HG03095 (cell line): ENCODE results near the gene TOMM22.
A peak's percentile ranks its signal among the peaks of the same experiment; 100 is the strongest.
"Not testable (repeated sequence)": the region's sequence is repeated elsewhere in the genome, so short reads cannot be mapped to it uniquely, and the experiment has no call there.

Experiments used
- ATAC-seq: cut with Tn5 transposase; IDR thresholded peaks from one replicate; pipeline ENCODE4 v1.9.1; 2021; ENCODE audit warnings: moderate library complexity; ENCODE audit not compliant: unreplicated experiment

Gene TOMM22

DNA sequence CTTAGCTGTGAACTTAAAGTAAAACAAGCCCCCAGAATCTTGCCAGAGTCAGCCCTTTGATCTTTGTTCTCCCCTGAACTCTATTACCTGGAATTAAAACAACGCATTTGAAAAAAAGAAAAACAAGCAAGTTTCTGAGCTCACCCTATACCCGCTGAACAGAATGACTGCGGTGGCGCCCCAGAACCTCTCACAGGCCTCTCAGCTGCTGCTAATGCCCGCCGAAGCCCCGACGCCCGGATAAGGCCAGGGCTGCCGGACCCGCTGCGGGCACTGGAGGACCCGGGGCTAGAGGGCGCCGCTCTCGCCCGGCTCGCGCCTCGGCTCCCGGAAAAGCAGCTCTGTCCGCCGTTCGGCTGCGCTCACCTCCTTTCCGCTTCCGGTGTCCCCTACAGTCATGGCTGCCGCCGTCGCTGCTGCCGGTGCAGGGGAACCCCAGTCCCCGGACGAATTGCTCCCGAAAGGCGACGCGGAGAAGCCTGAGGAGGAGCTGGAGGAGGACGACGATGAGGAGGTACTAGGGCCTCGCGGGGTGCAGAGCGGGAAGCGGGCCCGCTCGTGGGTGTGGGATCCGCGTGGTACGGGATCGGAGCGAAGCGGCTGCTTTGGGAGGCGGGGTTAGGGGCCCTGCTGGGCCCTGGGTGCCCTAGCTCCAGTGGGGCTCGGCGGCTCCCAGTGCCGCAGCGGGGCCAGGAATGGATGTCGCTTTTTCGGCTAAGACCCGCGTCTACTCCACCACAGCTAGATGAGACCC lies at the start of gene TOMM22:
Gene TOMM22 (plus strand): TSS at position 376 of the 754 bp plus-strand sequence. CDS start 22 bp downstream, at position 398.
- peak; percentile 87 for ATAC-seq

DNA sequence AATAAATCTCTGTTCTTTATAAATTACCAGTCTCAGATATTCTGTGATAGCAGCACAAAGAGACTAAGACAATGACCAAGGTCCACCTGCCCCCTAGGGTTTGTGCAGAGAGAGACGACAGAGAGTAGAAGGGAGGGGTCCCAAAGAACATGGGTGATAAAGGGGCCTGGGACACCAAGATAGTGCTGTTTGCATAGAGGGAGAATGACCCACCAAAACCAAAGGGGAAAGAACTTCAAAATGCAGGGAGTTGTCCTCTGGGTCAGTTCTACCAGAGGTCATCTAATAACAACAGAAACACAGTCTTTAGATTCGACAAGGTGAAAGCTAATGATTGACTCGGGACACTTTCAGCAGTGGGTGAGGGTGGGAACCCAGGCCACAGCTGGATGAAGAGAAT lies 49.2 kb upstream of the TOMM22 start:
- ATAC-seq: no peak

GRCh38 chr22:38638216-38638615 lies 43.5 kb upstream of the TOMM22 start:
- no peak for ATAC-seq

DNA sequence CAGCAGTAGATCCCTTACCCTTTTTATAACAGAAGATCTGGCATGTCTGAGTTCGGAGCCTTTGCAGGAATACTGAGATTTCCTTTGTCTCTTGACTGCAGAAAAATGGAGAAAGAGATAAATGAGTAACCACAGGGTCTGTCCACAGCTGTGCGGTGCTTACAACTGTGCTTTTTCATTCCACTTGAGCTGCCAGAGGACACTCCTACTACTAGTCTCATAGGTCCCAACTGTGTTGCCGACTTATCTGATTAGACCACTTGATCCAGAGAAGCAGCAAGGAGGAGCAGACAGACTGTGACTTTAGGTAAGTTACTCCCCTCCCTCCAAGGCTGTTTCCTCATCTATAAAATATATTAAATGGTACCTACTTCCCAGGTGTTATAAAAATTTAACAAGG lies 43.0 kb upstream of the TOMM22 start:
- ATAC-seq: no peak

- ATAC-seq: no peak
These were observed 40.2 kb upstream of the TOMM22 start for GRCh38 chr22:38641476-38642040.

DNA sequence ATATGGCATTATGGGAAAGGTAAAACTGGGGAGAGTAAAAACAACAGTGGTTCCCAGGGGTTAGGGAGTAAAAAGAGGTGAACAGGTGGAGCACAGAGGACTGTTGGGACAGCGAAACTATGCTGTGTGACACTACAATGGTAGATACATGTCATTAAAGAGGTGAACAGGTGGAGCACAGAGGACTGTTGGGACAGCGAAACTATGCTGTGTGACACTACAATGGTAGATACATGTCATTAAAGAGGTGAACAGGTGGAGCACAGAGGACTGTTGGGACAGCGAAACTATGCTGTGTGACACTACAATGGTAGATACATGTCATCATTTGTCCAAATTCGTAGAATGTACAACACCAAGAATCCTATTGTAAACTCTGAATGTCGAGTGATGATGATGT lies 37.5 kb upstream of the TOMM22 start:
- ATAC-seq: not testable (repeated sequence)

DNA sequence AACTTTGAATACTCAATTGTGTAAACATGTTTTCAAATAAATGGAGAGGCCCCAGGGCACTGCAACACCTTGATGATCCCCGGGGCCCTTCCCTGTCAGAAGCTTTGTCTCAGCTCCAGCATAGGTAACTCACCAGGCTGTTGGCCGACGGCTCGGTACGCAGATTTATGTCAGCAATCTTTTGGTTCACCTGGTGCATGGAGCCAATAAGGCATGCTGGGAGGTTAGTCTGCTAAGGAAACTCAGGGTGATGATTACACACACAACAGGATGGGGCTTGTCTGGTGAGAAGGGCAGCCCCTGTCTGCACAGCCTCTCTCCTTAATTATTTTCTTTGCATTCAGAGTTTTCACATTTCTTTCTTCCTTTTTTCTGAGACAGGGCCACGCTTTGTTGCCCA lies 36.3 kb upstream of the TOMM22 start:
- no peak for ATAC-seq

DNA sequence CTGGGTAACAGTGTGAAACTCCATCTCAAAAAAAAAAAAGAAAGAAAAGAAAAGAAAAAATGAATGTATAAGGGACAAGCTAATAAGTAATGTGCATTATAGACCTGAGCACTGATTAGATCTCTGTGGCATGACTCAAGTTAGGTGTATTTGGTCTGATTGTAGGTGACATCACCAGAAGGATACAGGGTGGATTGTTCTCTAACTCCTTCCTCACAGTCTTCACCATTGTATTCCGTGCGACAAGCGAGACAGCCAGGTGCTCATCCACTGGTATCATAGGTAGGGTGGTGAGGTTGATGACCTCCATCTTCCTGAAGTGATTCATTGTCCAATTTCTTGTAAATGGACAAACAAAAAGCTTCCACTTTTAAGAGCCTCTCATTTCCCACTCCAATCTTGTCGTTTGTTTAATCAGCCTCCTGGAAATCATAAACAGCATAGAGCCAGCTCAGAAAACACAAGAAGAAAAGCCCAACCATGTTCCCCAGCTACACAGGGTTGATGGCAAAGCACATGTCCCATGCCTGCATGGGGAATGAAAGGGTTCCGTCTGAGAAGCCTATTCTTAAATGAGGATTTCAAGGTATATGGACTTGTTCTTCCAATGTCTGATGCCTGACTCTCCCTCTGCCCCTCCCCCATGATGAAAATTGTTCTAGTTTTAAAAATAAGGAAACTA lies 31.8 kb upstream of the TOMM22 start:
- ATAC-seq: no peak

- no peak for ATAC-seq
These were observed 28.9 kb upstream of the TOMM22 start for GRCh38 chr22:38652859-38653258.

GRCh38 chr22:38653741-38654140 lies 28.0 kb upstream of the TOMM22 start:
- no peak for ATAC-seq

DNA sequence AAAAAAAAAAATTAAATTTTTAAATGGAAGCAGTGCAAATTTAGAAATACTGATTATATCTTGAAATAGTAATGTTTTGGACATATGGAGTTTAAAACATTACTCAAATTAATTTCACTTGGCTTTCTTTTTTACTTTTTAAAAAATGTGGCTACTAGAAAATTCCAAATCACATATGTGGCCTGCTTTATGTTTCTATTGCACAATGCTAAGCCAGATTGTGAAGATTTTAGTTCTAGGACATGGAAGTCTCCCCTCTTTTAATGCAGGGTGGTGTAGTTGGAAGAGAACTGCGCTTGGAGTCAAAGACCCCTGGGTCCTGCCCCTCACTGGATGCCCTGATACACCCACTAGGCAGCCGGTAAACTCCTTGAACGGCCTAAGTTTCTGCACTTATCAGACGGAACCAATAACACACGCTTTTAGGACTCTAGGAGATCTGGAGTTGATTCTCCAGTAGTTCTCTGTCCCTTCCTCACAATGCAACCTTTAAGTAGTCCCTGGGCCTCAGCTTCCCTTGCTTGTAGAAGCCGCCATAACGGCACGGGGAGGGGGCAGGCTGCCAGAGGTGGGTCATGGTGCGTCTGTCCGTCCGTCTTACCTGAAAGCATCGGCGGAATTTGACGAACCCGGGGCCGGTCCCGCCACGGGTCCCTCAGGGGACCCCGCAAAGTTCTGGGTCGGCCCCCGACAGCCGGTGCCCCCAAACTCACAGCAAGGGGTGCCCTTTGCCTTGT lies 26.1 kb upstream of the TOMM22 start:
- no peak for ATAC-seq

- ATAC-seq: peak; percentile 58
These were observed 25.3 kb upstream of the TOMM22 start, which contains the start of the genes CBY1 and FAM227A for GRCh38 chr22:38656256-38657044. Gene CBY1, plus strand, starts transcription at chr22:38656638. Its CDS starts 11,417 bp downstream, at chr22:38668055. Gene FAM227A, minus strand, starts transcription at chr22:38656392. Its CDS starts 6,224 bp downstream, at chr22:38650168.

DNA sequence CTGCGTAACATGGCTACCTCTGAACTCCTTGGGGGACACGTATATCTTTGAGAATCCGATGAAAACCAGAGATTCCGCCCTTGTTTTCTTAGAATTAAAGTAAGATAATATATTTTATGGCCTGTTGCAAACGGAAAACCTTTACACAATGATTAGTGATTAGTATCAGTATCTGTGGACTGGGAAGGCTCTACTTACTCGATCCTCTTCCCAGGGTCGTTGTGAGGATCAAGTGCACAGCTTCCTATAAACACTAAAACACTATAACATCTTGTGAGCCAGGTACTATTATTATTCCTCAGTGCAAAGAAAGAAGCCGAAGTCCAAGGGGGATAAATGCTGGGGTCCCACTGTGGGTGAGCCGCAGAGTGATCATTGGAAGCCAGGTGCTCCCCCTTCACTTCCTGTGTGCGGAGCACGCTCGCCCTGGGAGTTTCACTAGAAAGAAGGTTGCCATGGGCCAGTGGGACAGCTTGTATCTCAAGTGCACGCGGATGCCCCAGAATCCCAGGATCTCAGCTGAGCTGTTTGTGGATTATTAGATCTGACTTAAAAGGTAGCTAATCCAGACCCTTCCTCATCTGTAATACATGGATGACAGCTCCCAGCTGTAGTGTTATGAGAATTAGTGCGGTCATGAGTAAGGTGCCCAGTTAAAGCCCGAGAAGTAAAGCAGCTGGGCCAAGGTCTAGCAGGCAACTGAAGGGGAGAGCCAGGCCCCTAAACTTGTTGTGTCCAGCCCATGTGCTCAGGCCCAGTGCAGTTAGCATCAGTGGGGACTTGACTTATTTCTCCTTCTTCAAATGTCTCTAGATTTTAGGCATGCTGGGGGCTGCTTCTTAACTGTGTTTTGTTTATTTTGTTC lies 24.5 kb upstream of the TOMM22 start:
- ATAC-seq: no peak

GRCh38 chr22:38674888-38675287 lies 6.9 kb upstream of the TOMM22 start:
- no peak for ATAC-seq

GRCh38 chr22:38675833-38676232 lies 5.9 kb upstream of the TOMM22 start:
- no peak for ATAC-seq

DNA sequence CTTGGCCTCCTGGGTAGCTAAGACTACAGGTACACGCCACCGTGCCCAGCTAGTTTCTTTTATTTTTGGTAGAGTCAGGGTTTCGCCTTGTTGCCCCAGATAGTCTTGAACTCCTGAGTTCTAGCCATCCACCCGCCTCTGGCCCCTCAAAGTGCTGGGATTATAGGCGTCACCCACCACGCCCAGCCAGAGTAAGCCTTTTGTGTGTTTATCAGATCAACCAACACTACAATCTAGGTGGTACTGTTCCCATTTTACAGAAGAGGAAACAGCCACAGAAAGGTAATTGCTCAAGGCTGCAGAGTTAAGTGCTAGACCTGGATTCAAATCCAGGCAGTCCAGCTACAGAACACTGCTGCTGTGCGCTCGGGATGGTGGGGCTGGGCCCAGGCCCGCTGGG lies 3.1 kb downstream of the TOMM22 start:
- ATAC-seq: no peak

- no peak for ATAC-seq
These were observed 4.0 kb downstream of the TOMM22 start for GRCh38 chr22:38685761-38686160.

DNA sequence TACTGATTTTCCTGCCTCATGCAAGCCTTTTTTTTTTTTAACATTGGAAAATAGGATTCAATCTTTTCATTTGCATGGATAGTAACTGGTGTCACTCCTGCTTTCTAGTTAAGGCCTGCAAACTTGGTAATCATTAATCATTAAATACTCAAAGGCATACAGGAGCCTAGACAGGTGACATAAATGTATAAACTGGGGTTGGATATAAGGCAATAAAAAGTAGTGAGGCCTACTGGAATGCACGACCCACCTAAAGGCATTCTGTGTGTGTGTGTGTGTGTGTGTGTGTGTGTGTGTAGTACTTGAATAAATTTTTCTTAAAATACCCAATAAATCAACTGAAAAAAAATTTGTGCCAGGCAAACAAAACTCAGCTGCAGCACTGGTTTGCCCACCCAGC lies 7.9 kb downstream of the TOMM22 start:
- no peak for ATAC-seq

DNA sequence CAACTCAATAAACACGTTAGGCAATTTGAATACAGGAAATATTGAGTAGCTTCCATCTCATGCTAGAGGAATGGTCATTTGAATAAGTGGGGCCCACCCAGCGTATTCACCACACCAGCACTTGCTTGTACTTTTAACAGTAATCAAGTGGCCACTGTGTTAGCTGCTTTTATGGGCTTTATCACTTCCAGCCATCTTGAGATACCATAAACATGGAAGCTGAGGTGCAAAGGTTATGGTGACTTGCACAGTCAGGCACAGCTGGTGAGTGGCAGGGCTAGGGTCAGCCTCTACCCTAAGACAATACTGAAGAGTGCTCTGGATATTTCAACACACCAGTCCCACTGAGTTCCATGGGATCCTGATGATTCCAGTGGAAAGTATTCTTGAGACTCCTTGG lies 12.3 kb downstream of the TOMM22 start:
- no peak for ATAC-seq

DNA sequence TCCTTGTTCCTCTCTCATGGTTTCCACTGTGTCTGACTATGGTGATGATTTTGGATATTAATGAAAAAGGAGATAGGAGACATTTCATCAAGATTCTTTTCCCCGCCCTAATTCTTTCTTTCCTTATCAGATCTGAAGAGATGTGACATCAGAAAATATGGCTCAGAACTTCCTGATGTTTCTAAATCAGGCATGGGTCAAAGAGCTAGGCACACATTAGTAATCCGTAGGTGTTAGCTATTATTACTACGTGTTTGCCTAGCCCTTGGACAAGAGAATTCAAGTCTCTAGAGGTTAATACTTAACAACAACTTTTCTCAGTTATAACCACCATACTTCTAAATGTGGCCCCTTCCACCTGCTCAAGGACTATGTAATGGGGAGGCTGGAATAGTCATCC lies 13.2 kb downstream of the TOMM22 start:
- ATAC-seq: no peak
